GM12801 (cell line): ENCODE measurements around the gene CCL20.

Experiments
- CTCF ChIP-seq: IDR thresholded peaks from one replicate; pipeline ENCODE4 v1.5.1; 2011; ENCODE audit warnings: control low read depth; ENCODE audit not compliant: insufficient read length; ENCODE audit errors: extremely low read depth

Gene CCL20

GRCh38 chr2:227848586-227848985 is 34.9 kb downstream of the CCL20 start:
- TF ChIP-seq CTCF, result no peak

GRCh38 chr2:227849906-227850305 is 36.3 kb downstream of the CCL20 start:
- TF ChIP-seq CTCF, result no peak

- TF ChIP-seq CTCF, result no peak
Observed at GRCh38 chr2:227853204-227853629, 39.6 kb downstream of the CCL20 start.

GRCh38 chr2:227853765-227854271 is 40.2 kb downstream of the CCL20 start:
- no peak for TF ChIP-seq CTCF

- TF ChIP-seq CTCF, result no peak
Observed at GRCh38 chr2:227855440-227855839, 41.8 kb downstream of the CCL20 start.

GRCh38 chr2:227856697-227857096 is 43.1 kb downstream of the CCL20 start:
- no peak for TF ChIP-seq CTCF

GRCh38 chr2:227860221-227860641 is 46.6 kb downstream of the CCL20 start:
- no peak for TF ChIP-seq CTCF
